Neural crest cell (in vitro differentiated cells): ENCODE measurements around the gene ASIC2. TPM values are rescaled to one million over a fixed set of nuclear protein-coding genes. Genes with fewer than 3 reads are reported as not detected.

ENCODE experiments used
- DNase-seq: peaks from one replicate; pipeline ENCODE4 v3.0.0; 2021; ENCODE audit warnings: low read depth, mixed read lengths, low spot score
- H3K27ac Mint-ChIP-seq: one replicate; pipeline ENCODE4 v1.8.0; 2021; ENCODE audit warnings: mild to moderate bottlenecking, mixed read lengths; ENCODE audit not compliant: unreplicated experiment
- H3K27me3 Mint-ChIP-seq: 2 replicates; pipeline ENCODE4 v1.8.0; 2021; ENCODE audit warnings: low read depth, mild to moderate bottlenecking, mixed read lengths
- H3K36me3 Mint-ChIP-seq: 2 replicates; pipeline ENCODE4 v1.8.0; 2021; ENCODE audit warnings: low read depth, mild to moderate bottlenecking, mixed read lengths
- H3K4me1 Mint-ChIP-seq: 2 replicates; pipeline ENCODE4 v1.8.0; 2021; ENCODE audit warnings: mixed read lengths
- H3K4me3 Mint-ChIP-seq: one replicate; pipeline ENCODE4 v1.8.0; 2021; ENCODE audit warnings: mild to moderate bottlenecking, mixed read lengths
- H3K9me3 Mint-ChIP-seq: 2 replicates; pipeline ENCODE4 v1.8.0; 2021; ENCODE audit warnings: mixed read lengths
- total RNA-seq: library from RNA; stranded (reverse); gene quantifications from 2 replicates; pipeline ENCODE4 v1.2.1, GENCODE V29; 2021
- TF ChIP-seq, protein P1 (sequence below): fragments of 200-600 bp; sonication (generic); conservative IDR thresholded peaks from 2 replicates; pipeline ENCODE4 v1.5.0; 2021; ENCODE audit warnings: antibody characterized with exemption, mild to moderate bottlenecking

The ASIC2 gene
- total RNA-seq, 1 donor from 2014 or later: 0.12 TPM

DNA sequence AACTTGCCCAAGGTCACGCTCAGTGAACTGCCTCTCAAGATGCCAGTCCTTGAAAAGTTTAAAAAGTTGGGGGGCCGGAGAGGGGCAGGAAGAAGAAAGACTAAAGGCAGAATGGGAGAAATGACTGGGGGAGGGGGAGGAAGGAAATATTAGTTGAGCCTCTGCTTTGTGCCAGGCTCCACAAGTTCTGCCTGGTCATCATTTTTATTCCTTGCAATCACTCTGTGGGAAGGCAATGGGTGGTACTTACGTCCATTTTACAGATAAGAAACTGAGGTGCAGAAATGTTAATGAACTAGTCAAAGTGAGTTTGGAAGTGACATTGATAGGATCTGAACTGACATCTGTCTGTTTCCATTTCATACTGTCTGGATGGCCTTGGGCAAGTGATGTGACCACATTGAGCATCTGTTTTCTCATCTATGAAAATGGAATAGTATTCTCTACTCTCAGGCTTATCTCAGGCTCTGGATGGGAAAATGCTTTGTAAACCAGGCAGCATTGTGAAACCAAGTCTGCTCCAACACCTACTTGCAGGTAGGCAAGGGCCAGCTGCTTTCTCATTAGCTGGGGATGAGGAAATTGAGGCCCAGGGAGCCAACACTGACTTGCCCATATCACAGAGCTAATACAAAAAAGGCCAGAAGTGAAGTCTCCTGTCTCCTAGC lies 19.2 kb downstream of the ASIC2 start:
- Mint-ChIP-seq H3K36me3 (no peaks in the 10 kb centered on the region), H3K9me3 (no peaks in the 10 kb centered on the region)
- TF ChIP-seq, protein P1, sequence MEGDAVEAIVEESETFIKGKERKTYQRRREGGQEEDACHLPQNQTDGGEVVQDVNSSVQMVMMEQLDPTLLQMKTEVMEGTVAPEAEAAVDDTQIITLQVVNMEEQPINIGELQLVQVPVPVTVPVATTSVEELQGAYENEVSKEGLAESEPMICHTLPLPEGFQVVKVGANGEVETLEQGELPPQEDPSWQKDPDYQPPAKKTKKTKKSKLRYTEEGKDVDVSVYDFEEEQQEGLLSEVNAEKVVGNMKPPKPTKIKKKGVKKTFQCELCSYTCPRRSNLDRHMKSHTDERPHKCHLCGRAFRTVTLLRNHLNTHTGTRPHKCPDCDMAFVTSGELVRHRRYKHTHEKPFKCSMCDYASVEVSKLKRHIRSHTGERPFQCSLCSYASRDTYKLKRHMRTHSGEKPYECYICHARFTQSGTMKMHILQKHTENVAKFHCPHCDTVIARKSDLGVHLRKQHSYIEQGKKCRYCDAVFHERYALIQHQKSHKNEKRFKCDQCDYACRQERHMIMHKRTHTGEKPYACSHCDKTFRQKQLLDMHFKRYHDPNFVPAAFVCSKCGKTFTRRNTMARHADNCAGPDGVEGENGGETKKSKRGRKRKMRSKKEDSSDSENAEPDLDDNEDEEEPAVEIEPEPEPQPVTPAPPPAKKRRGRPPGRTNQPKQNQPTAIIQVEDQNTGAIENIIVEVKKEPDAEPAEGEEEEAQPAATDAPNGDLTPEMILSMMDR: no peak

DNA sequence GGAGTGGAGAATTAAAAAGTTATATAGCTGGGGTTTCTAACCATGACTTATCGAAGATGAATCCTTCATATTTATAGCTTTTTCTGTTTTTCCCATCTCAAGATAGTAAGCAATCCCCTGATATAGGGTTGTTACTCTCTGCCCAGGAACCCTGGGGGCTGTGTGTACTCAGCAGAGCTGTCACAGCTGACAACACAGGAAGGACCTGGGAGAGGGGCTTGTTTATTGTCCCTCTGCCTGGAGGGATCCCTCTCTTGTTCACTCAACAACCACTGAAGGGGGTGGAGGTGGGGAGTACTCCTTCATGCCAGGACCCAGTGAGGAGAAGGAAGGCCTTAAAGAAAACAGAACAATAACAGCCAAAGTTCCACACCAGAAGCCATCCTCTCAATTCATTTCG lies 19.8 kb downstream of the ASIC2 start:
- H3K9me3 Mint-ChIP-seq: no peaks in the 10 kb centered on the region
- peaks cover 16% of the 10 kb centered on the region for H3K27me3 Mint-ChIP-seq
- H3K4me1 Mint-ChIP-seq: no peaks in the 10 kb centered on the region
- H3K4me3 Mint-ChIP-seq: no peak overlapping the region
- DNase-seq: no peak
- TF ChIP-seq, protein P1: no peak
- H3K27ac Mint-ChIP-seq: no peak overlapping the region
- no peaks in the 10 kb centered on the region for H3K36me3 Mint-ChIP-seq

More for the DNA sequence above, 19.2 kb downstream of the ASIC2 start:
- Mint-ChIP-seq H3K4me1 (no peaks in the 10 kb centered on the region), H3K27ac (no peak overlapping the region), H3K27me3 (peaks cover 10% of the 10 kb centered on the region), H3K4me3 (no peak overlapping the region)
- DNase-seq: no peak

DNA sequence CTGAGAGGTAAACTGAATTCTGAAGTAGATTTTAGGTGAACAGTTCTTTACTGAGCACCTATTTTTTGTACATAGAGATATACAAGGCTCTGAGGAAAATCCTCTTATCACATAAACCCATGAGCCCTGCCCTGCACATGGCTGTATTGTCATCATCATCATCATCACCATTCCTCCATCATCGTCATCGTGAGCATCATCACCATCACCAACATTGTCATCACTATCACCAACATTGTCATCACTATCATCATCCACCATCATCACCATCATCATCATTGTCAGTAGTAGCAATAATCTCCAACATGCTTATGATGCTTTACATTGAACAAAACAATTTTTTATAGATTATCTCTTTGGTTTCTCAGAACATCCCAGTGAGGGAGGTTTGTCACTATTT lies 20.7 kb downstream of the ASIC2 start:
- no peak for DNase-seq
- Mint-ChIP-seq H3K36me3 (no peaks in the 10 kb centered on the region), H3K27me3 (peaks cover 25% of the 10 kb centered on the region), H3K4me3 (no peak overlapping the region), H3K9me3 (no peaks in the 10 kb centered on the region), H3K27ac (no peak overlapping the region), H3K4me1 (no peaks in the 10 kb centered on the region)
- TF ChIP-seq, protein P1: no peak

DNA sequence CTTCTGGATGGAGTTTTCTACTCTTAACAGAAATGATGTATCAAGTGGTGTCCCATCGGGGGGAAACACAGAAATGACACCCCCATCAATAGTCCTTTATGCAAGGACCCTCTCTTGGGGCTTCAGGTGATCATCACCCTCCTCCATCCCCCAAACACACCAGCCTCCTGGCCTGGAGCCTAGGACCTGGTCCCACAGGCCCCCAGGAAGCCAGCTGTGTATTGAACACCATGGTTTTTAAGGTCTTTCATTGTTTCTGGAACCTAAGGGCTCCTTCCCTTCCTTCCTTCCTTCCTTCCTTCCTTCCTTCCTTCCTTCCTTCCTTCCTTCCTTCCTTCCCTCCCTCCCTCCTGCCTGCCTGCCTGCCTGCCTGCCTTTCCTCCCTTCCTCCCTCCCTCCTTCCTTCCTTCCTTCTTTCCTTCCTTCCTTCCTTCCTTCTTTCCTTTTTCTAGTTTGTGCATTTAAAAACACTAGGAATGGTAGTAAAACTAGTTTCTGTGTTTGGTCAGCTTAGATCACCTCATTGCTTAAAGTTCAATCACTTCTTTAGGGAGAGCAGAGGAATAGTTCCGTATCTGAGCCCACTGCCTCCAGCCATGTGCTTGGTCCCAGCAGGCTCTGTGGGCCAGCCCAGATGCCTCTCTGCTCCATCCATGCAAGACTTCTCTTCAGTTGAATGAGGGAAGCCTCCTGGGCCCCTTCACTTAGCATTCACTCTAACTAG lies 23.6 kb downstream of the ASIC2 start:
- Mint-ChIP-seq H3K27me3 (peaks cover 43% of the 10 kb centered on the region), H3K4me1 (no peaks in the 10 kb centered on the region), H3K27ac (no peak overlapping the region), H3K9me3 (no peaks in the 10 kb centered on the region), H3K4me3 (no peak overlapping the region), H3K36me3 (no peaks in the 10 kb centered on the region)
- TF ChIP-seq, protein P1: no peak
- DNase-seq: no peak

DNA sequence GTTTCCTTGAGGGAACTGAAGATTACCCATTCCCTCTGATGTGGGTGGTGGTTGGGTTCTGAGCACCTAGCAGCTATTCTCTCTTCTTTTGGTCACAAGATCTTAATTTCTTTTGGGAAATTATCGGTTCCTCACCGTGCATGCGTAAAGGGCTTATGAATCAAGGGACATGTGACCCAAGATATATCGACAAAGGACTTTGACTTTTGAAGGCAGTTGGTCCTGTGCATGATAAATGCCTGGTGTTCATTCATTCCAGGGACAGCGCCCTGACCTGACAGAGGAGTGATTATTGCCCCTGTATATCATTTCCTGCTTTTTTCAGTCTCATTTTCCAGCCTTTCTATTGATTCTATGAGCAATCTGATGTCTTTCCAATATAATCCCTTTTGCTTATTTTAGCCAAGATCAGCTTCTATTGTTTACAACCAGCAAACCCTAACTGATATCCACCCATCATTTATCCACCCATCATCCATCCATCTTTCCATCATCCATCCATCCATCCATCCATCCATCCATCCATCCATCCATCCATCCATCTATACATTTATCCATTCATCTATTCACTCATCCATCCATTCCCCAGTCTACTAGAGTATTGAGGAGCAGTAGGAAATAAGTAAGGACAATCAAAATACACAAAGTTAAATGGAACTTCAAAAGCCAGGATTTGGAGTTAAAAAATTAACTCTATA lies 25.1 kb downstream of the ASIC2 start:
- peaks cover 46% of the 10 kb centered on the region for H3K27me3 Mint-ChIP-seq
- no peak for DNase-seq
- H3K9me3 Mint-ChIP-seq: no peaks in the 10 kb centered on the region
- H3K4me1 Mint-ChIP-seq: no peaks in the 10 kb centered on the region
- H3K27ac Mint-ChIP-seq: no peak overlapping the region
- TF ChIP-seq, protein P1: no peak
- no peak overlapping the region for H3K4me3 Mint-ChIP-seq
- no peaks in the 10 kb centered on the region for H3K36me3 Mint-ChIP-seq
